Keratinocyte (primary cell): ENCODE measurements around the gene GSTM4. TPM values are rescaled to one million over a fixed set of nuclear protein-coding genes. Genes with fewer than 3 reads are reported as not detected.
"Not testable (repeated sequence)": the region's sequence is repeated elsewhere in the genome, so short reads cannot be mapped to it uniquely, and the experiment has no call there.

ENCODE experiments used
- DNase-seq: peaks from one replicate; pipeline ENCODE4 v3.0.0-alpha.2; 2011; ENCODE audit warnings: low read depth, missing footprints, low spot score
- FAIRE-seq: peaks from 2 replicates; lab custom pipeline; 2011; peaks lifted over from hg19 to GRCh38; lab: Jason Lieb, UNC
- H2AFZ ChIP-seq: 2 replicates; pipeline ENCODE4 v1.6.0; 2012; ENCODE audit warnings: low read length, control low read depth, inconsistent platforms; ENCODE audit not compliant: control insufficient read depth
- H3K27ac ChIP-seq: 2 replicates; pipeline ENCODE4 v1.5.1; 2011; ENCODE audit warnings: low read length; ENCODE audit not compliant: control insufficient read depth, insufficient read depth
- H3K27me3 ChIP-seq: 3 replicates; pipeline ENCODE4 v1.6.0; 2011; ENCODE audit warnings: low read length; ENCODE audit not compliant: control insufficient read depth, insufficient read depth; ENCODE audit errors: extremely low read depth
- H3K36me3 ChIP-seq, 2 experiments: 2 replicates in 1 of 2; 3 replicates in 1 of 2; pipeline ENCODE4 v1.5.1; 2011; ENCODE audit warnings: low read length in 2 of 2, mild to moderate bottlenecking in 1 of 2; ENCODE audit not compliant: control insufficient read depth in 2 of 2, insufficient read depth in 2 of 2; ENCODE audit errors: extremely low read depth in 1 of 2
- H3K4me1 ChIP-seq: 3 replicates; pipeline ENCODE4 v1.5.1; 2011; ENCODE audit warnings: low read length; ENCODE audit not compliant: control insufficient read depth, insufficient read depth; ENCODE audit errors: extremely low read depth
- H3K4me2 ChIP-seq: 3 replicates; pipeline ENCODE4 v1.6.0; 2011; ENCODE audit warnings: low read depth, low read length; ENCODE audit not compliant: control insufficient read depth, insufficient read depth; ENCODE audit errors: extremely low read depth
- H3K4me3 ChIP-seq, 3 experiments: fragments of 200-600 bp in 1 of 3; sonication (generic) in 1 of 3; 2 replicates in 2 of 3; 3 replicates in 1 of 3; pipeline ENCODE4 v1.5.1; 2011 to 2016; ENCODE audit warnings: low read length in 3 of 3, mild to moderate bottlenecking in 3 of 3, control low read depth in 2 of 3, inconsistent platforms in 1 of 3, low read depth in 1 of 3, mixed read lengths in 1 of 3, mixed run types in 1 of 3, moderate library complexity in 1 of 3; ENCODE audit not compliant: control insufficient read depth in 2 of 3, insufficient read depth in 2 of 3; ENCODE audit errors: extremely low read depth in 1 of 3
- H3K79me2 ChIP-seq: 2 replicates; pipeline ENCODE4 v1.6.0; 2012; ENCODE audit warnings: low read length; ENCODE audit not compliant: control insufficient read depth, insufficient read depth
- H3K9ac ChIP-seq: 3 replicates; pipeline ENCODE4 v1.6.0; 2011; ENCODE audit warnings: low read length; ENCODE audit not compliant: control insufficient read depth, insufficient read depth; ENCODE audit errors: extremely low read depth
- H3K9me1 ChIP-seq: 3 replicates; pipeline ENCODE4 v1.6.0; 2011; ENCODE audit warnings: low read length; ENCODE audit not compliant: control insufficient read depth, insufficient read depth; ENCODE audit errors: extremely low read depth
- H3K9me3 ChIP-seq: 2 replicates; pipeline ENCODE4 v1.5.1; 2012; ENCODE audit warnings: low read depth, low read length; ENCODE audit not compliant: control insufficient read depth
- H4K20me1 ChIP-seq: 3 replicates; pipeline ENCODE4 v1.6.0; 2011; ENCODE audit warnings: low read length; ENCODE audit not compliant: control insufficient read depth, insufficient read depth; ENCODE audit errors: extremely low read depth
- CTCF ChIP-seq, 3 experiments: IDR thresholded peaks in 1 of 3; conservative IDR thresholded peaks in 1 of 3; optimal IDR thresholded peaks in 1 of 3; 2 replicates in 2 of 3; 3 replicates in 1 of 3; pipeline versions ENCODE3 to v1.5.1; 2011; ENCODE audit warnings: low read length in 3 of 3, mild to moderate bottlenecking in 3 of 3, moderate library complexity in 2 of 3, control low read depth in 1 of 3, inconsistent platforms in 1 of 3; ENCODE audit not compliant: insufficient read depth in 2 of 3; ENCODE audit errors: extremely low read depth in 1 of 3
- EZH2 ChIP-seq: IDR thresholded peaks from one replicate; pipeline ENCODE4 v1.6.1; 2012; ENCODE audit warnings: inconsistent platforms, mild to moderate bottlenecking, low read length, moderate library complexity
- dilution Hi-C: fragments of 300-500 bp; cut with MboI; formaldehyde crosslinking; loops from one replicate; pipeline ENCODE4 v1.7.0; 2020; ENCODE audit warnings: low sequenced_read_pairs; ENCODE audit not compliant: extremely low pct_ligation_motif_present
- polyA plus RNA-seq, 5 experiments: library from polyadenylated mRNA; depleted of rRNA in 3 of 5; stranded (reverse) in 3 of 5; stranded (forward) in 1 of 5; unstranded in 1 of 5; fragments of >200 nt; gene quantifications; 1 replicate in 1 of 5; 2 replicates in 3 of 5; 3 replicates in 1 of 5; pipeline versions ENCODE4 v1.2.1 to v1.2.3, GENCODE V29; 2011 to 2012; ENCODE audit warnings: missing spikeins in 2 of 5, low read depth in 1 of 5, low replicate concordance in 1 of 5

The GSTM4 gene
- polyA plus RNA-seq, 1 donor (not counting 4 experiments of a cell fraction or from before 2014, with no cell fraction given), result 15.9 TPM

DNA sequence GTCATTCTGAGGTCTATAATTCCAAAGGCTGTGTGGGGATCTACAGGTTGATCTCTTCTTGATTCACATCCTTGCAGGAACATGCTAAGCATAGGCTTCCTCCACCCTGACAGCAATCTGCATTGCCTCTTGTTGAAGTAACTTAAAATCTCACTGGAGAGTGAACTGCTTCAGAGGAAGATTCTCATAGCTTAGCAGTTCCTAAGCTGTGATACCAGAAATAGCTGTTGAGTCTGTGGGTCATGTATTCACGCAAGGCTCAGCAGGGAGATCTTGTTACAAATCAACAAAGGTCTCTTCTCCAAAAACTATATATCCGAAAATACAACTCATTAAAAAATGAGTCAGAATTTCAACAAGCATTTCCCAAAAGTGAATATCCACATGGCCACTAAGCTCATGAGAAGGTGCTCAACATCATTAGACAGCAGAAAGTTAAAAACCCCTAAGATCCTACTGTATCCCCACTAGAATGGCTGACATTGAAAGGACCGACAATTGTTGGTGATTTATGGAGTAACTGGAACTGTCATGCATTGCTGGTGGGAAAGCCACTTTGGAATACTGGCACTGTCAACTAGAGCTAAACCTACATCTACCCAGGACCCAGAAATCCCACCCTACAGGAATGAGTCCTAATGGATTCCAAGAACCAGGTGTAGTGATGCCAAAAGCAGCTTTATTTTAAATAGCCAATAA lies 20.9 kb downstream of the GSTM4 start:
- DNase-seq, H3K9ac ChIP-seq, H3K36me3 ChIP-seq, dilution Hi-C loops, H3K9me3 ChIP-seq, H3K27ac ChIP-seq, H3K79me2 ChIP-seq, H3K4me1 ChIP-seq, H3K4me2 ChIP-seq, FAIRE-seq, H2AFZ ChIP-seq, H4K20me1 ChIP-seq, H3K27me3 ChIP-seq, H3K4me3 ChIP-seq, H3K9me1 ChIP-seq: not testable (repeated sequence)

DNA sequence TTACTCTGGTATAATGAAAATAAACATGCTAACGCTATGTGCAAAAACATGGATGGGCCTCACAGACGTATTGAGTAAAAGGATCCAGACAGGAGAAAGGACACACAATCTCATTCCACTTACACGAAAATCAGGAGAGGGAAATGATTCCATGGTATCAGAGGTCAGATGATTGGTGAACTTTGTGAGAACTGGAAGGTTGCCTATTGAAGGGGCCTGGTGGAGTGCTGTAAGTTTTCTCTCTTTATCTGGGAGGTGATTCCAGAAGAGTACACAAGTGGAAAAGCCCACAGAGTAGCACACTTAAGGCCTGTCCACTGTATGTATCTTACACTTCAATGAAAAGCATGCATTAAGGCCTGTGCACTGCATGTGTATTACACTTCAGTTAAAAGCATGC lies 21.6 kb downstream of the GSTM4 start:
- no peaks in the 10 kb centered on the region for H3K9me1 ChIP-seq
- H3K9me3 ChIP-seq, result no peaks in the 10 kb centered on the region
- no peaks in the 10 kb centered on the region for H3K79me2 ChIP-seq
- no peaks in the 10 kb centered on the region for H3K4me1 ChIP-seq
- FAIRE-seq (no peak), DNase-seq (no peak)
- no peak overlapping the region for H2AFZ ChIP-seq
- H3K27ac ChIP-seq, result no peak overlapping the region
- dilution Hi-C loops, result no loop called here
- no peaks in the 10 kb centered on the region for H3K27me3 ChIP-seq
- TF ChIP-seq CTCF (optimal IDR thresholded peaks at IDR 0.05 in 1 of 3, IDR thresholded peaks at IDR 0.05 in 1 of 3, conservative IDR thresholded peaks at IDR 0.05 in 1 of 3; ENCODE audit: extremely low read depth in 1 of 3, insufficient read depth in 2 of 3, low read length in 3 of 3), result no peak
- no peak for TF ChIP-seq EZH2
- H3K4me2 ChIP-seq, result no peak overlapping the region
- H4K20me1 ChIP-seq, result no peaks in the 10 kb centered on the region
- H3K9ac ChIP-seq, result no peak overlapping the region
- H3K36me3 ChIP-seq, result no peaks in the 10 kb centered on the region
- H3K4me3 ChIP-seq, result no peak overlapping the region

DNA sequence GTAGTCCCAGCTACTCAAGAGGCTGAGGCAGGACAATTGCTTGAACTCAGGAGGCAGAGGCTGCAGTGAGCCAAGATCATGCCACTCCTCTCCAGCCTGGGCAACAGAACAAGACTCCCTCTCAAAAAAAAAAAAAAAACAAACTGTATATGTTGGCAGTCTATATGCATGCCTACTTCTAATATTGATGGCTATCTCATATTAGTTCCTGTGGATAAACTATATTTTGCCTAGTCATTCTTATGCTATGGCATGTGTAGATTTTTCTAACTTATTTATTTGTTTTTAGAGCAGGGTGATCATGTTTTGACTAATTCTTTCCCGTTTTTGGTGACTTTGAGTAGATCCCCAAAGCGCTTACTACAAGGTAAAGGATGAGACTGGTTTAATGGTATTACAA lies 22.7 kb downstream of the GSTM4 start:
- H3K27me3 ChIP-seq, H4K20me1 ChIP-seq, H3K36me3 ChIP-seq, dilution Hi-C loops, H3K4me1 ChIP-seq, H3K9me3 ChIP-seq, H3K9ac ChIP-seq, H3K79me2 ChIP-seq, H3K4me2 ChIP-seq, H3K9me1 ChIP-seq, FAIRE-seq, H2AFZ ChIP-seq, DNase-seq, H3K27ac ChIP-seq, H3K4me3 ChIP-seq: not testable (repeated sequence)

- H3K27ac ChIP-seq, H3K9ac ChIP-seq, DNase-seq, H3K79me2 ChIP-seq, FAIRE-seq, H3K36me3 ChIP-seq, dilution Hi-C loops, H2AFZ ChIP-seq, H4K20me1 ChIP-seq, H3K27me3 ChIP-seq, H3K9me3 ChIP-seq, H3K4me2 ChIP-seq, H3K9me1 ChIP-seq, H3K4me3 ChIP-seq, H3K4me1 ChIP-seq: not testable (repeated sequence)
Measured at GRCh38 chr1:109684777-109685176, 28.9 kb downstream of the GSTM4 start.
